Measurements from ENCODE around the gene NACC2.

DNA sequence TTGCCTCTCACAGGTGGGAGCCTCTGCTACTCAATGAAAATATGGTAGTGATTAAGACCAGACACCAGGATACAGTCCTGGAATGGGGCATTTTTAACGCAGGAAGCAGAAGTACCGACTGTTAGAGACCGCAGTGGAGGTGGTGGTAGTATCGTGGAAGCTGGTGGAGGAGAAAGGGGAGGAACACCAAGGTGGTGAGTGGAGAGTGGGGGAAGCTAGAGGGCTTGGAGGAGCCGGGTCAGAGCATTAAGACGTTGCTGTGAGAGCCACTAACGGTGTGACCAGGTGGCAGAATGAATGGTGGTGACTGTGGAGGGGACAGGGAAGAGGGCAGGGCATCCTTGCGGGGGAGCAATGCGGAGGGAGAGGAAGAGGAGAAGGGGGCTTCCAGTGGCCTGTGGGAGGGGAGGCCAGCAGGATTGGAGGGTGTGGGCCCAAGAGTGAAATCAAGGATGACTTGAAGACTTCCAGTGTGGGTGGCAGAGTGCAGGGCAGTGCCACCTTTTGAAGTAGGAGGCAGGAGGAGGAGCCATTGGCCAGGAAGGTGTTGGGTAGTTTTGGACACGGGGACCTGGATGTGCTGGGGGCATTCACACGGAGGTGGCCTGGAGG, 132.3 kb downstream of the NACC2 start:
- TF ChIP-seq, protein P1, sequence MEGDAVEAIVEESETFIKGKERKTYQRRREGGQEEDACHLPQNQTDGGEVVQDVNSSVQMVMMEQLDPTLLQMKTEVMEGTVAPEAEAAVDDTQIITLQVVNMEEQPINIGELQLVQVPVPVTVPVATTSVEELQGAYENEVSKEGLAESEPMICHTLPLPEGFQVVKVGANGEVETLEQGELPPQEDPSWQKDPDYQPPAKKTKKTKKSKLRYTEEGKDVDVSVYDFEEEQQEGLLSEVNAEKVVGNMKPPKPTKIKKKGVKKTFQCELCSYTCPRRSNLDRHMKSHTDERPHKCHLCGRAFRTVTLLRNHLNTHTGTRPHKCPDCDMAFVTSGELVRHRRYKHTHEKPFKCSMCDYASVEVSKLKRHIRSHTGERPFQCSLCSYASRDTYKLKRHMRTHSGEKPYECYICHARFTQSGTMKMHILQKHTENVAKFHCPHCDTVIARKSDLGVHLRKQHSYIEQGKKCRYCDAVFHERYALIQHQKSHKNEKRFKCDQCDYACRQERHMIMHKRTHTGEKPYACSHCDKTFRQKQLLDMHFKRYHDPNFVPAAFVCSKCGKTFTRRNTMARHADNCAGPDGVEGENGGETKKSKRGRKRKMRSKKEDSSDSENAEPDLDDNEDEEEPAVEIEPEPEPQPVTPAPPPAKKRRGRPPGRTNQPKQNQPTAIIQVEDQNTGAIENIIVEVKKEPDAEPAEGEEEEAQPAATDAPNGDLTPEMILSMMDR (IDR thresholded peaks at IDR 0.05), result no peak
- no peak for TF ChIP-seq ZFX (IDR thresholded peaks at IDR 0.05; ENCODE audit: borderline replicate concordance)

Data from 22Rv1 (cell line).